HG03175 (cell line): ENCODE results near the gene OR2V2.
"Not testable (repeated sequence)": the region's sequence is repeated elsewhere in the genome, so short reads cannot be mapped to it uniquely, and the experiment has no call there.

Source experiments
- ATAC-seq: cut with Tn5 transposase; IDR thresholded peaks from one replicate; pipeline ENCODE4 v1.9.1; 2021; ENCODE audit warnings: mild to moderate bottlenecking, moderate library complexity; ENCODE audit not compliant: unreplicated experiment

OR2V2 gene

DNA sequence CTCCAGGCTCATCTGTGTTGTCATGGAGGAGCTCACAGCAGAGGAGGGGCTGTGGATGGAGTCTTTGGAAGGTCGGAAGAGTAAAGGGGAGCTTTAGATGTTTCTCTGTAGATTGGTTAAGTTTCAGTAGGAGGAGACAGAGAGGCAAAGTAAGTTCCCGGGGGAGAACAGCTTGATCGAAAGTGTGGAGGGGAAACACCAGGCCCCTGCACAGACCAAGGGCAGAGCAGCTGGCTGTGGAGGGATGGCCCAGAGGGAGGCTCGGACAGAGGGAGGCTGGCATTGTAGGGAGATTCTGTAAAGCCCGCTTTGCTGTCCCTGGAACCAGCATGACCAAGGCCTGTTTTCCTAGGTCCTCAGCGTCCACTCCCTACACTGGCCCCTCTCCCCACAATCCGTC is 5.3 kb upstream of the OR2V2 start:
- no peak for ATAC-seq

DNA sequence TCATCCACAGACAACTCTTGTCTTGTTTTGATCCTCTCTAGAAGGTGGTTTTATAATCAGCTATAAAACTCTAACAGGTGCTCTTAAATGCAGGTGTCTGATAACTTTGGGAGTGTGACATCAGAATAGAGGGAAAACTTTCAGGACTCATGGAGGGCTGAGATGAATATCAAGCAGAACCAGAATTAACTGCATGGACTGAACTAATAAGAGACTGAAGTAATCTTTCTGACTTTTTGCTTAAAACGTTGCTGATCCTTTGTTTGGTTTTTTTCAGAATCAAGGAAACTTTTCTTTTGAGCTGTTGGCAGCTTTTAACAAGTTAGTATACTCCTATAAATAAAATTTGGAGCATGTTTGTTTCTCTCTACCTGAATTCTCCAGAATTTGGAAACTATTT is 2.3 kb upstream of the OR2V2 start:
- ATAC-seq: no peak

DNA sequence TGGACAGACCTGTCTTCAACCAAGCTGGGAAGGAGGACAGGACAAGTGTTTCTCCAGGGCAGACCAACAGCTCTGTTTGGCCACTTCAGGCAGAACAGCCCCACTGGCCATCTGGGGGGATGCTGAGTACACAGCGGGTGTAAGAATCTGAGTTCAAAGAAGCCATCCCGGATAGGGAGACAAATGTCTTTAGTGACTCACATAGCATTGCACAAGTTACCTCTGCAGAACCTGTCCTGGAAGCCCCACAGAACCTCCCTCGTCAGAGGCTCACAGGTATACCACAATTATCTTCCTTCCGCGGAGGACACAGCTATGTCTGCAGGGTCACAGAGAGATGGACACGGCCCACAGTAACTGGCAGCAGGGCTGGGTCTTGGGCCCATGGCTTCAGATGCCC is 2.0 kb downstream of the OR2V2 start:
- ATAC-seq: no peak

- ATAC-seq: no peak
These were observed 2.7 kb downstream of the OR2V2 start for GRCh38 chr5:181149806-181150733.

DNA sequence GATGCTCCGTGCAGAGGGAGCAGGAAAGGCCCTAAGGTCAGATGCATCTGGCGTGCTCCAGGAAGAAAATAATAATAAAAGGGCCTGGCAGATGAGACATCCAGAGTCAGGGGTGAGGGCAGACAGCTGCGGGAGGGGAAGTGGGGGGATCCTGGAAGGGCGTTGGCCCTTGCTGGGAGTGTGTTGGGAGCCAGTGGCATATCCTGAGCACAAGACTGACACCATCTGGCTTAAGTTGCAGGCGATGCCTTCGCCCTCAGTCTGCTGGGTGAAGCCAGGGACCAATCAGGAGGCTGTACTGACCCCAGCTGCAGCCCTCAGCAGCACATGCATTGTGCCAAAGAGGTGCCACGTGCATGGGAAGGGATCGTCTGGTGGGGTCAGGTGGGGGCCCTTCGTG is 3.8 kb downstream of the OR2V2 start:
- ATAC-seq: no peak

- ATAC-seq: no peak
These were observed 5.0 kb downstream of the OR2V2 start for GRCh38 chr5:181152406-181152805.

GRCh38 chr5:181153814-181154213 is 6.4 kb downstream of the OR2V2 start:
- ATAC-seq: no peak

GRCh38 chr5:181156758-181157157 is 9.4 kb downstream of the OR2V2 start:
- no peak for ATAC-seq

GRCh38 chr5:181158869-181159268 is 11.5 kb downstream of the OR2V2 start:
- ATAC-seq: no peak

DNA sequence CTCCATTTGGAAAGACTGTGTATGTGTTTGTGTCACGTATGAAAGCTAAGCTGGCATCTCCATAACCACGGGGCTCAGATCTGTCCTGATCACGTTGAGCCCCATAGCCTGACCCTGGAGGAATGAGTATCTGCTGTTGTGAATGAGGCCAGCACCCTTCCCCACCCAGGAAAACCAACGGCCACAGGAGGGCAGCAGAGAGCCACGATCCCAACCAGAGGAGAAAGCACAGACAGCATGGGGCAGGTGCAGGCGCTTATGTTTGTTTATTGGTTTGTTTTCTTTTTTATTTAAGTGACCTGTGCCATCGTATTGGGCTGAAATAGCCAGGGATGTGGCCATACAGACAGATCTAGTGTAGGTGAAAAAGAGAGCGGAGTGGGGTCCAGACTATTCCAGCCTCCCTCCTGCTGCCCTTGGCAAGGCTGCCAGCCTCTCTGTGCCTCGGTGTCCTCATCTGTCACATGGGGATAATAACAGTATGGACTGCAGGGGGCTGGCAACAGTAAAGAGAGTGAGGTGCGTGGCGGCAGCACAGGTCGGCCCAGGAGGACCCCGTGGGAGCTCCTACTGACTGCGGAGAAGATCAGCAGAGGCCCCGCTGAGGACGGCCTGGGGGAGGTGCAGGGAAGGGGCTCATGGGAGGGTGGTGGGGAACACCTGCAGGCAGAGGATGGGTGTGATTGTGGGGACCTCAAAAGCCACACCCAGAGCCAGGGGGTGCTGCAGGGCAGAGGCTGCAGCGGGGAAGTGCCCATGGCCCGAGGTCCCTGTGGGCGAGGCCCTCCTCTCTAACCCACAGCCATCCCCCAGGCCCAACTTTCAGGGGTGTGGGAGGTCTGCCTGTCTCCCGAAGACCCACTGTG is 12.1 kb downstream of the OR2V2 start:
- ATAC-seq: no peak

DNA sequence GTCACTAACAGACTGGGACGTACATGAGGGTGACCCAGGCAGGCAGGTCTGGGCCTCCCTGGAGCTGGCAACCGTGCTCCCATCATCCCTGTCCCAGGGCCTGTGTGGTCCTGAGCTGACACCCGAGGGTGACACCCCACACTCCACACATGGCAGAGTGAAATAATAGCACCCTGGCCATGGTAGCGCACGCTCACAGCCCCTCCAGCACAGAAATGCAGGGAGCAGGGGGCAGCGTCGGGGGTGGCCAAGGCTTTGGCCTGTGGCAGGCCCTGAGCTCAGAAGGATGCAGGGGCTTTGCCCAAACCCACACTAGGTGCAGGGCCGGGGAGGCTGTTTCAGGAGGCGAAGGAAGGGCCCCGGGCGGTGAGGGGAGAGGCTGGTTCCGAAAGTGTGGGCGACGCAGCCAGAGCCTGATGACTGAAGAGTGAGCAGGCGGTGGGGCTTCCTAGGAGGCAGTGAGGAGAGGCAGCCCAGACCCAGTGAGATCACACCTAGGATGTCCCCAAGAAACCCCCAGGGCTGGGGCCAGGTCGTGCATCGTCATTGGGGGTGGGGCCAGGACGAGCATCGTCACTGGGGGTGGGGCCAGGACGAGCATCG is 12.9 kb downstream of the OR2V2 start:
- peak; percentile 43 for ATAC-seq

- ATAC-seq: not testable (repeated sequence)
These were observed 13.6 kb downstream of the OR2V2 start for GRCh38 chr5:181160755-181161533.

- no peak for ATAC-seq
These were observed 14.3 kb downstream of the OR2V2 start for GRCh38 chr5:181161534-181162175.

DNA sequence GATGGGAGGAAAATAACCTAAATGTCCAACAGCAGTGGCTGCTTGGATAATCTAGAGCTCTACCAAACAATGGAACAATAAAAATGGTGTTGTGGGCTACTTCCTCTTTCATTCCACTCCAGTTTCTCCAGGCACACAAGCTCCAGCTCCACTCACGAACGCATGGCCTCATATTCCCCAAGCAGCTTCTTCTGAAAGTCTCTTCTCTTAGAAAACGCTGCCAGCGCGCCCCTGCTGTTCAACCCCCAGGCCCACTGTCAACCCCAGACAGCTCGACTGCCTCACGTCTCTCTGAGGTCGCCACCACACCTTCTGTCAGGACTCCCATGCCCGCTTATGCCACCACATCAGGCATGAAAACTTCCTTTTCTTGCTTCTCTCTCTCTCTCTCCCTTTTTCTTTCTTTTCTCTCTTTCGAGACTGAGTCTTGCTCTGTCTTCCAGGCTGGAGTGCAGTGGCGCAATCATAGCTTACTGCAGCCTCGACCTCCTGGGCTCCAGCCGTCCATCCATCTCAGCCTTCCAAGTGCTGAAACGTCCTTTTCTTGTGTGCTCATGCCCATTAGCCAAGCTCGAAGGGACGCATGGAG is 16.2 kb downstream of the OR2V2 start:
- no peak for ATAC-seq

GRCh38 chr5:181164076-181164952 is 16.9 kb downstream of the OR2V2 start:
- no peak for ATAC-seq

DNA sequence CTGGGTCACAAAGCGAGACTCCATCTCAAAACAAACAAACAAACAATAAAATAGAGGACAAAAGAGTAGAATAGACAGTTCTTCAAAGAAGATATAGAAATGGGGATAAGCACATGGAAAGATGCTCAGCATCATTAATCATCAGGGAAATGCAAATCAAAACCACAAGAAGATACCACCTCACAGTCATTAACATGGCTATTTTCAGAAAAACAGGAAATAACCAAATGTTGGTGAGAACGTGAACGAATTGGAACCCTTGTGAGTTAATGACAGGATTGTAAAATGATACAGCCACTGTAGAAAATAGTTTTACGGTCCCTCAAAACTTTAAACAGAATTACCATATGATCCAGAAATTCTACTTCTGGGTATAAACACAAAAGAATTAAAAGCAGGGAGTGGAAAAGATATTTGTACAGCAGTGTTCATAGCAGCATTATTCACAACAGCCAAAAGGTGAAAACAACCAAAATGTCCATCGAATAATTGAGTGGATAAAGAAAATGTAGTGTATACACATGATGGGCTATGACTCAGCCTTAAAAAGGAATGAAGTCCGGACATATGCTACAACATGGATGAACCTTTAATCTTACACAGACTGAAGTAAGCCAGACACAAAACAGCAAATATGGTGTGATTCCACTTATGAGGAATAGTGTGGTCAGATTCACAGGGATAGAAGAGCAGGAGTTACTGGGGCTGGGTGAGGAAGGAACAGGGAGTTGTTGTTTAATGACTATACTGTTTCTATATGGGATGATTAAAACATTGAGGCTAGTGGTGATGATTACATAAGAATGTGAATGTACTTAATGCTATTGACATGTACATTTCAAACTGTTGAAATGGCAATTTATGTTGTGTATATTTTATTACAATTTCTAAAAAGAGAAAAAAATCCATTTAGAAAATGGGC is 19.7 kb downstream of the OR2V2 start:
- ATAC-seq: no peak

- ATAC-seq: no peak
These were observed 20.6 kb downstream of the OR2V2 start for GRCh38 chr5:181167814-181168488.
